ENCODE data around the gene DLL3. TPM values are rescaled to one million over a fixed set of nuclear protein-coding genes. Genes with fewer than 3 reads are reported as not detected.
"Not testable (repeated sequence)": the region's sequence is repeated elsewhere in the genome, so short reads cannot be mapped to it uniquely, and the experiment has no call there.

The DLL3 gene
- polyA plus RNA-seq (2013): 0.15 TPM

DNA sequence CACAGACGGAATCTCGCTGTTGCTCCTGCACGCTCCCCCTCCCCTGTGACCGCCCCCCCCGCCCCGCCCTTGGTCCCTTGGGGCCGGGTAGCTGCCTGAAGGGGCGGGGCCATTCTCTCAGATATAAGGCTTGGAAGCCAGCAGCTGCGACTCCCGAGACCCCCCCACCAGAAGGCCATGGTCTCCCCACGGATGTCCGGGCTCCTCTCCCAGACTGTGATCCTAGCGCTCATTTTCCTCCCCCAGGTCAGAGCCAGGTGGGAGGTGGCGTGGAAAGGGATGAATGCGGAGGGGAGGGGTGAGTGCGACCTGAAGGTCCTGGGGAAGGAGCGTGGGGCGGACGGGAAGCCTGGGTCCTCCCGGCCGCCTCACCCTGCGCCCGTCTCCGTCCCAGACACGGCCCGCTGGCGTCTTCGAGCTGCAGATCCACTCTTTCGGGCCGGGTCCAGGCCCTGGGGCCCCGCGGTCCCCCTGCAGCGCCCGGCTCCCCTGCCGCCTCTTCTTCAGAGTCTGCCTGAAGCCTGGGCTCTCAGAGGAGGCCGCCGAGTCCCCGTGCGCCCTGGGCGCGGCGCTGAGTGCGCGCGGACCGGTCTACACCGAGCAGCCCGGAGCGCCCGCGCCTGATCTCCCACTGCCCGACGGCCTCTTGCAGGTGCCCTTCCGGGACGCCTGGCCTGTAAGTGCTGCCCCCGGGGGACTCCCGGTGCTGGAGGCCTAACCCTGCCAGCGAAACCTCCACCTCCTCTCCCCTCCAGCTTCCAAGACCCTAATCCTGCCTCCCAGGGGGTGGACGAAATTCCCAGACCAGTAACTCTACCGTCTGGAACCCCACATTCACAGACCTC is at the start of gene DLL3:
DLL3 (plus strand) TSS at position 150 of the 845 bp plus-strand sequence; CDS start at position 178, 28 bp downstream.
- Histone ChIP-seq H3K27me3 (replicated peaks in 2 of 5; ENCODE audit: control insufficient read depth in 4 of 5, insufficient read depth in 5 of 5, low read length in 4 of 5) (peaks cover 0 to 75% (median 22%) of the 10 kb centered on the region in 5 experiments), H3K4me1 (ENCODE audit: control extremely low read depth in 1 of 4, control insufficient read depth in 4 of 4, insufficient read depth in 4 of 4, low read length in 3 of 4) (peaks cover 0 to 23% (median 17%) of the 10 kb centered on the region in 4 experiments), H3K36me3 (ENCODE audit: control insufficient read depth in 4 of 4, insufficient read depth in 4 of 4, low read length in 3 of 4) (no peaks in the 10 kb centered on the region), H3K4me3 (ENCODE audit: control insufficient read depth in 1 of 7, extremely low read depth in 1 of 7, insufficient read depth in 4 of 7, low read depth in 2 of 7, low read length in 6 of 7) (peak within 1 kb of the TSS in 6 of 7 experiments; percentile 4 to 57 (median 36)), H3K27ac (ENCODE audit: insufficient read depth in 1 of 2, low read depth in 1 of 2, low read length in 2 of 2, poor library complexity in 1 of 2, severe bottlenecking in 2 of 2) (no peak within 1 kb of the TSS), H3K9me3 (ENCODE audit: control extremely low read depth in 1 of 5, control insufficient read depth in 4 of 5, insufficient read depth in 2 of 5, low read depth in 1 of 5, low read length in 4 of 5) (peaks cover 0 to 8% (median 0%) of the 10 kb centered on the region in 5 experiments)
- DNase-seq: peak in 1 of 3 donors; percentile 53
- WGBS (ENCODE audit: insufficient coverage): 1% methylated on average over 33 of the region's 60 CpGs
- CTCF ChIA-PET: interaction anchor here (1.2 kb wide), 1 partner anchor 9 kb away, joined by 3 read pairs; no protein-coding TSS in a partner anchor
- POLR2A ChIA-PET: no interaction called here

- DNase-seq: no peak
- POLR2A ChIA-PET: no interaction called here
- Histone ChIP-seq H3K4me1 (ENCODE audit: control extremely low read depth in 1 of 4, control insufficient read depth in 4 of 4, insufficient read depth in 4 of 4, low read length in 3 of 4) (peaks cover 6 to 34% (median 25%) of the 10 kb centered on the region in 4 experiments), H3K9me3 (ENCODE audit: control extremely low read depth in 1 of 5, control insufficient read depth in 4 of 5, insufficient read depth in 2 of 5, low read depth in 1 of 5, low read length in 4 of 5) (no peaks in the 10 kb centered on the region), H3K4me3 (ENCODE audit: control insufficient read depth in 1 of 7, extremely low read depth in 1 of 7, insufficient read depth in 4 of 7, low read depth in 2 of 7, low read length in 6 of 7) (no peak overlapping the region), H3K27ac (ENCODE audit: insufficient read depth in 1 of 2, low read depth in 1 of 2, low read length in 2 of 2, poor library complexity in 1 of 2, severe bottlenecking in 2 of 2) (no peak overlapping the region), H3K27me3 (replicated peaks in 2 of 5; ENCODE audit: control insufficient read depth in 4 of 5, insufficient read depth in 5 of 5, low read length in 4 of 5) (no peaks in the 10 kb centered on the region), H3K36me3 (ENCODE audit: control insufficient read depth in 4 of 4, insufficient read depth in 4 of 4, low read length in 3 of 4) (peaks cover 3 to 30% (median 19%) of the 10 kb centered on the region in 4 experiments)
- CTCF ChIA-PET: interaction anchor here (0.9 kb wide), 1 partner anchor 38 kb away, joined by 3 read pairs; no protein-coding TSS in a partner anchor
- 87% methylated on average over 6 of the region's 8 CpGs for WGBS (ENCODE audit: insufficient coverage)
Measured at GRCh38 chr19:39449116-39449797, 49.5 kb upstream of the DLL3 start.

- H3K4me3 ChIP-seq (ENCODE audit: control insufficient read depth in 1 of 7, extremely low read depth in 1 of 7, insufficient read depth in 4 of 7, low read depth in 2 of 7, low read length in 6 of 7); CTCF ChIA-PET; H3K9me3 ChIP-seq (ENCODE audit: control extremely low read depth in 1 of 5, control insufficient read depth in 4 of 5, insufficient read depth in 2 of 5, low read depth in 1 of 5, low read length in 4 of 5); H3K27ac ChIP-seq (ENCODE audit: insufficient read depth in 1 of 2, low read depth in 1 of 2, low read length in 2 of 2, poor library complexity in 1 of 2, severe bottlenecking in 2 of 2); DNase-seq; H3K27me3 ChIP-seq (replicated peaks in 2 of 5; ENCODE audit: control insufficient read depth in 4 of 5, insufficient read depth in 5 of 5, low read length in 4 of 5): not testable (repeated sequence)
- H3K36me3 ChIP-seq (ENCODE audit: control insufficient read depth in 4 of 4, insufficient read depth in 4 of 4, low read length in 3 of 4): peaks cover 3 to 35% (median 26%) of the 10 kb centered on the region in 4 experiments
- H3K4me1 ChIP-seq (ENCODE audit: control extremely low read depth in 1 of 4, control insufficient read depth in 4 of 4, insufficient read depth in 4 of 4, low read length in 3 of 4): peaks cover 2 to 23% (median 16%) of the 10 kb centered on the region in 4 experiments
- POLR2A ChIA-PET: interaction anchor here (0.5 kb wide), 1 partner anchor 21 kb away, joined by 3 read pairs; no protein-coding TSS in a partner anchor
- 96% methylated on average over 7 of the region's 8 CpGs for WGBS (ENCODE audit: insufficient coverage)
Measured at GRCh38 chr19:39451257-39451656, 47.5 kb upstream of the DLL3 start.

DNA sequence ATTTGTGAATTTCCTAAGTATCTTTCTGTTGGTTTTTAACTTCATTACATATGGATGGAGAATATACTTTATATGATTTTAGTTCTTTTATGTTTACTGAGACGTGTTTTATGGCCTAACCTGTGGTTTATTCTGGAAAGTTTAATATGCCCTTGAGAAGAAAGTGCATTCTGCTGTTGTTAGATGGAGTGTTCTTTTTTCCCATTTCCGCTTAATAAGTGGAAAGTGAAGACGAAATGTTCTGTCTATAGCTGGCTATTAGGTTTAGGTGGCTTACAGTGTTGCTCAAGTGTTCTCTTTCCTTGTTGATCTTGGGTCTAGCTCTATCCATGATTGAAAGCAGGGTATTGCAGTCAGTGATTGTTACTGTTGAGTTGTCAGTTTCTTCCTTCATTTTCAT is 35.3 kb upstream of the DLL3 start:
- Histone ChIP-seq H3K36me3 (ENCODE audit: control insufficient read depth in 4 of 4, insufficient read depth in 4 of 4, low read length in 3 of 4) (peaks cover 21 to 76% (median 58%) of the 10 kb centered on the region in 4 experiments), H3K27ac (ENCODE audit: insufficient read depth in 1 of 2, low read depth in 1 of 2, low read length in 2 of 2, poor library complexity in 1 of 2, severe bottlenecking in 2 of 2) (no peak overlapping the region), H3K4me1 (ENCODE audit: control extremely low read depth in 1 of 4, control insufficient read depth in 4 of 4, insufficient read depth in 4 of 4, low read length in 3 of 4) (no peaks in the 10 kb centered on the region), H3K4me3 (ENCODE audit: control insufficient read depth in 1 of 7, extremely low read depth in 1 of 7, insufficient read depth in 4 of 7, low read depth in 2 of 7, low read length in 6 of 7) (no peak overlapping the region), H3K27me3 (replicated peaks in 2 of 5; ENCODE audit: control insufficient read depth in 4 of 5, insufficient read depth in 5 of 5, low read length in 4 of 5) (no peaks in the 10 kb centered on the region), H3K9me3 (ENCODE audit: control extremely low read depth in 1 of 5, control insufficient read depth in 4 of 5, insufficient read depth in 2 of 5, low read depth in 1 of 5, low read length in 4 of 5) (no peaks in the 10 kb centered on the region)
- ChIA-PET CTCF (interaction anchor here (0.9 to 2.5 kb wide), 3 partner anchors 11 to 17 kb away, joined by 3 to 15 read pairs (median 4); partner anchors contain the start of gene TIMM50), POLR2A (no interaction called here)
- 85% methylated on average over 2 of the region's 3 CpGs for WGBS (ENCODE audit: insufficient coverage)
- DNase-seq: no peak

GRCh38 chr19:39465956-39466747 is 32.6 kb upstream of the DLL3 start:
- Histone ChIP-seq H3K27ac (ENCODE audit: insufficient read depth in 1 of 2, low read depth in 1 of 2, low read length in 2 of 2, poor library complexity in 1 of 2, severe bottlenecking in 2 of 2) (no peak overlapping the region), H3K9me3 (ENCODE audit: control extremely low read depth in 1 of 5, control insufficient read depth in 4 of 5, insufficient read depth in 2 of 5, low read depth in 1 of 5, low read length in 4 of 5) (no peaks in the 10 kb centered on the region), H3K4me1 (ENCODE audit: control extremely low read depth in 1 of 4, control insufficient read depth in 4 of 4, insufficient read depth in 4 of 4, low read length in 3 of 4) (no peaks in the 10 kb centered on the region), H3K36me3 (ENCODE audit: control insufficient read depth in 4 of 4, insufficient read depth in 4 of 4, low read length in 3 of 4) (peaks cover 23 to 77% (median 62%) of the 10 kb centered on the region in 4 experiments), H3K27me3 (replicated peaks in 2 of 5; ENCODE audit: control insufficient read depth in 4 of 5, insufficient read depth in 5 of 5, low read length in 4 of 5) (no peaks in the 10 kb centered on the region), H3K4me3 (ENCODE audit: control insufficient read depth in 1 of 7, extremely low read depth in 1 of 7, insufficient read depth in 4 of 7, low read depth in 2 of 7, low read length in 6 of 7) (no peak overlapping the region)
- DNase-seq: no peak
- ChIA-PET POLR2A (no interaction called here), CTCF (interaction anchor here (1.0 kb wide), 1 partner anchor 10 kb away, joined by 4 read pairs; no protein-coding TSS in a partner anchor)
- 98% methylated on average over 9 of the region's 18 CpGs for WGBS (ENCODE audit: insufficient coverage)

GRCh38 chr19:39467941-39468340 is 30.8 kb upstream of the DLL3 start:
- no peaks in the 10 kb centered on the region for H3K27me3 ChIP-seq (replicated peaks in 2 of 5; ENCODE audit: control insufficient read depth in 4 of 5, insufficient read depth in 5 of 5, low read length in 4 of 5)
- no peaks in the 10 kb centered on the region for H3K4me1 ChIP-seq (ENCODE audit: control extremely low read depth in 1 of 4, control insufficient read depth in 4 of 4, insufficient read depth in 4 of 4, low read length in 3 of 4)
- no peak overlapping the region for H3K4me3 ChIP-seq (ENCODE audit: control insufficient read depth in 1 of 7, extremely low read depth in 1 of 7, insufficient read depth in 4 of 7, low read depth in 2 of 7, low read length in 6 of 7)
- no peak for DNase-seq
- ChIA-PET CTCF (interaction anchor here (1.4 kb wide), 1 partner anchor 70 kb away, joined by 3 read pairs; no protein-coding TSS in a partner anchor), POLR2A (no interaction called here)
- H3K36me3 ChIP-seq (ENCODE audit: control insufficient read depth in 4 of 4, insufficient read depth in 4 of 4, low read length in 3 of 4): peaks cover 22 to 87% (median 74%) of the 10 kb centered on the region in 4 experiments
- H3K9me3 ChIP-seq (ENCODE audit: control extremely low read depth in 1 of 5, control insufficient read depth in 4 of 5, insufficient read depth in 2 of 5, low read depth in 1 of 5, low read length in 4 of 5): no peaks in the 10 kb centered on the region
- 98% methylated on average over 7 of the region's 7 CpGs for WGBS (ENCODE audit: insufficient coverage)
- no peak overlapping the region for H3K27ac ChIP-seq (ENCODE audit: insufficient read depth in 1 of 2, low read depth in 1 of 2, low read length in 2 of 2, poor library complexity in 1 of 2, severe bottlenecking in 2 of 2)

Measured in common myeloid progenitor, CD34-positive (primary cell).